Uterus (tissue), 2 donors: ENCODE data around the gene NUP188.

Experiments
- POLR2A ChIP-seq, 2 donors: fragments of 450-650 bp; IDR thresholded peaks; one replicate each; pipeline ENCODE4 v1.6.1; 2016; ENCODE audit warnings: antibody characterized with exemption in 2 of 2, mild to moderate bottlenecking in 1 of 2, moderate library complexity in 1 of 2
- TF ChIP-seq, protein P1 (sequence below), 4 experiments: fragments of 200-600 bp in 2 of 4; fragments of 450-650 bp in 2 of 4; sonication (generic) in 2 of 4; IDR thresholded peaks; one replicate each; pipeline ENCODE4 v1.5.1; 2016 to 2019; ENCODE audit warnings: antibody characterized with exemption in 4 of 4, mild to moderate bottlenecking in 2 of 4, moderate library complexity in 1 of 4

DNA sequence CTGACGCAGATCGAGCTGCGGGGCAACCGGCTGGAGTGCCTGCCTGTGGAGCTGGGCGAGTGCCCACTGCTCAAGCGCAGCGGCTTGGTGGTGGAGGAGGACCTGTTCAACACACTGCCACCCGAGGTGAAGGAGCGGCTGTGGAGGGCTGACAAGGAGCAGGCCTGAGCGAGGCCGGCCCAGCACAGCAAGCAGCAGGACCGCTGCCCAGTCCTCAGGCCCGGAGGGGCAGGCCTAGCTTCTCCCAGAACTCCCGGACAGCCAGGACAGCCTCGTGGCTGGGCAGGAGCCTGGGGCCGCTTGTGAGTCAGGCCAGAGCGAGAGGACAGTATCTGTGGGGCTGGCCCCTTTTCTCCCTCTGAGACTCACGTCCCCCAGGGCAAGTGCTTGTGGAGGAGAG is 31.3 kb upstream of the NUP188 start:
- TF ChIP-seq, protein P1, sequence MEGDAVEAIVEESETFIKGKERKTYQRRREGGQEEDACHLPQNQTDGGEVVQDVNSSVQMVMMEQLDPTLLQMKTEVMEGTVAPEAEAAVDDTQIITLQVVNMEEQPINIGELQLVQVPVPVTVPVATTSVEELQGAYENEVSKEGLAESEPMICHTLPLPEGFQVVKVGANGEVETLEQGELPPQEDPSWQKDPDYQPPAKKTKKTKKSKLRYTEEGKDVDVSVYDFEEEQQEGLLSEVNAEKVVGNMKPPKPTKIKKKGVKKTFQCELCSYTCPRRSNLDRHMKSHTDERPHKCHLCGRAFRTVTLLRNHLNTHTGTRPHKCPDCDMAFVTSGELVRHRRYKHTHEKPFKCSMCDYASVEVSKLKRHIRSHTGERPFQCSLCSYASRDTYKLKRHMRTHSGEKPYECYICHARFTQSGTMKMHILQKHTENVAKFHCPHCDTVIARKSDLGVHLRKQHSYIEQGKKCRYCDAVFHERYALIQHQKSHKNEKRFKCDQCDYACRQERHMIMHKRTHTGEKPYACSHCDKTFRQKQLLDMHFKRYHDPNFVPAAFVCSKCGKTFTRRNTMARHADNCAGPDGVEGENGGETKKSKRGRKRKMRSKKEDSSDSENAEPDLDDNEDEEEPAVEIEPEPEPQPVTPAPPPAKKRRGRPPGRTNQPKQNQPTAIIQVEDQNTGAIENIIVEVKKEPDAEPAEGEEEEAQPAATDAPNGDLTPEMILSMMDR (IDR thresholded peaks at IDR 0.05): no peak
- peak in 1 of 2 donors; percentile 17 for TF ChIP-seq POLR2A (IDR thresholded peaks at IDR 0.05)
